Left ventricle myocardium inferior (tissue), 1 donor: ENCODE data around the gene KRT84. TPM values are rescaled to one million over a fixed set of nuclear protein-coding genes. Genes with fewer than 3 reads are reported as not detected.

Experiments used
- DNase-seq: peaks from one replicate; pipeline ENCODE4 v3.0.0-alpha.2; 2020
- H3K27ac ChIP-seq: fragments of 200-600 bp; replicated peaks from 2 replicates; pipeline ENCODE4 v1.8.0; 2021
- H3K27me3 ChIP-seq: fragments of 200-600 bp; 2 replicates; pipeline ENCODE4 v1.8.0; 2021; ENCODE audit warnings: low read depth
- H3K36me3 ChIP-seq: fragments of 200-600 bp; 2 replicates; pipeline ENCODE4 v1.8.0; 2021
- H3K4me1 ChIP-seq: fragments of 200-600 bp; 2 replicates; pipeline ENCODE4 v1.8.0; 2021
- H3K4me3 ChIP-seq: fragments of 200-600 bp; 2 replicates; pipeline ENCODE4 v1.8.0; 2021; ENCODE audit warnings: mild to moderate bottlenecking, moderate library complexity
- H3K9me3 ChIP-seq: fragments of 200-600 bp; replicated peaks from 2 replicates; pipeline ENCODE4 v1.8.0; 2021
- intact Hi-C: fragments of 100-400 bp; cut with micrococcal nuclease; formaldehyde crosslinking; loops from one replicate; pipeline ENCODE4 v1.11.0; 2022
- total RNA-seq: library from RNA; stranded (reverse); fragmentation: NEBNext Ultra II Directional; extraction: Animal tissue kit (Norgen Biotek cat#: 25700); gene quantifications from one replicate; pipeline ENCODE4 v1.2.1, GENCODE V29; 2021
- TF ChIP-seq, protein P1 (sequence below): fragments of 200-600 bp; IDR thresholded peaks from 2 replicates; pipeline ENCODE4 v1.8.0; 2021; ENCODE audit warnings: antibody characterized with exemption, mild to moderate bottlenecking, borderline replicate concordance
- donor health status: DM: no; HTN: yes; CAD: no; lungs with severe emphysema.

KRT84 gene
- total RNA-seq, 1 donor from 2014 or later = not detected

DNA sequence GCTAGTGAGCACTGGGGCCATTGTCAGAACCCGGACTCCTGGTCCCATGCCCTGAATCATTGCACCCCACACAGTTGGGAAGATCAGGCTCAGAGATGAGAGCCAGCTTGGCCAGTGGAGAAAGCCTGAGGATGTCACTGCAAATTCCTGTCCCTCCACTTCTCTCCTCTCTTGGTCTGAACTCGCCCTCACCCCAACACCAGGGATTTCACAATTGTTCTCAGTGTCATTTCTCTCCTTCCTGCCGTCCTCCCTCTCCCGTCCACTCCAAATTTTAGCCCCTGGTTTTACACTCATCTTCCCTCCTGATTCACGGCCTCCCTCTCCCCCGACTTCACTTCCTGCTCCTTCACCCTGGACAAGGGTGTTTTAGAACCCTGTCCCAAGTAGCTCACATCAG lies 37.6 kb upstream of the KRT84 start:
- H3K9me3 ChIP-seq = no peaks in the 10 kb centered on the region
- H3K4me3 ChIP-seq = no peak overlapping the region
- no peaks in the 10 kb centered on the region for H3K36me3 ChIP-seq
- DNase-seq = no peak
- intact Hi-C loops = no loop called here
- no peaks in the 10 kb centered on the region for H3K4me1 ChIP-seq
- TF ChIP-seq, protein P1, sequence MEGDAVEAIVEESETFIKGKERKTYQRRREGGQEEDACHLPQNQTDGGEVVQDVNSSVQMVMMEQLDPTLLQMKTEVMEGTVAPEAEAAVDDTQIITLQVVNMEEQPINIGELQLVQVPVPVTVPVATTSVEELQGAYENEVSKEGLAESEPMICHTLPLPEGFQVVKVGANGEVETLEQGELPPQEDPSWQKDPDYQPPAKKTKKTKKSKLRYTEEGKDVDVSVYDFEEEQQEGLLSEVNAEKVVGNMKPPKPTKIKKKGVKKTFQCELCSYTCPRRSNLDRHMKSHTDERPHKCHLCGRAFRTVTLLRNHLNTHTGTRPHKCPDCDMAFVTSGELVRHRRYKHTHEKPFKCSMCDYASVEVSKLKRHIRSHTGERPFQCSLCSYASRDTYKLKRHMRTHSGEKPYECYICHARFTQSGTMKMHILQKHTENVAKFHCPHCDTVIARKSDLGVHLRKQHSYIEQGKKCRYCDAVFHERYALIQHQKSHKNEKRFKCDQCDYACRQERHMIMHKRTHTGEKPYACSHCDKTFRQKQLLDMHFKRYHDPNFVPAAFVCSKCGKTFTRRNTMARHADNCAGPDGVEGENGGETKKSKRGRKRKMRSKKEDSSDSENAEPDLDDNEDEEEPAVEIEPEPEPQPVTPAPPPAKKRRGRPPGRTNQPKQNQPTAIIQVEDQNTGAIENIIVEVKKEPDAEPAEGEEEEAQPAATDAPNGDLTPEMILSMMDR = no peak
- H3K27me3 ChIP-seq = peaks cover 43% of the 10 kb centered on the region
- H3K27ac ChIP-seq = no peak overlapping the region

DNA sequence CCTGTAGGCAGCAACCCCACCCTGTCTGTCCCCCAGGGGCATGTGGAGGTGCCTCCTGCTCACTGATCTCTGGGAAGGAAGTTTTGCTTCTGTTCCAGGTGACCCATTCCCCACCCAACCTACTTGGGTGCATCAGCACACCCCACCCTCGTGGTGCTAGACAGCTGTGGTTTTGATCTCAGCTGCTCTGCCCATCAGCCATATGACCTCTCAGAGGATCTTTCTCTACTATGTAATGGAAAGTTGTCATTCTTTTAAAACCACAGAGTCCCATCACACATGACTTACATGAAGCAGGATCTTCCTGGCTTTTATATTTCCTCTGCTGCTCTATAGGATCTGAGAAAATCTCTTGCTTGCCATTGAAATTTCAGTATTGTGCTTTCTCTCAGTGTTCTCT lies 34.2 kb upstream of the KRT84 start:
- Histone ChIP-seq H3K36me3 (no peaks in the 10 kb centered on the region), H3K4me1 (peaks cover 14% of the 10 kb centered on the region), H3K27ac (no peak overlapping the region), H3K4me3 (no peak overlapping the region), H3K9me3 (no peaks in the 10 kb centered on the region), H3K27me3 (peaks cover 40% of the 10 kb centered on the region)
- DNase-seq = no peak
- intact Hi-C loops = no loop called here
- TF ChIP-seq, protein P1 = no peak

DNA sequence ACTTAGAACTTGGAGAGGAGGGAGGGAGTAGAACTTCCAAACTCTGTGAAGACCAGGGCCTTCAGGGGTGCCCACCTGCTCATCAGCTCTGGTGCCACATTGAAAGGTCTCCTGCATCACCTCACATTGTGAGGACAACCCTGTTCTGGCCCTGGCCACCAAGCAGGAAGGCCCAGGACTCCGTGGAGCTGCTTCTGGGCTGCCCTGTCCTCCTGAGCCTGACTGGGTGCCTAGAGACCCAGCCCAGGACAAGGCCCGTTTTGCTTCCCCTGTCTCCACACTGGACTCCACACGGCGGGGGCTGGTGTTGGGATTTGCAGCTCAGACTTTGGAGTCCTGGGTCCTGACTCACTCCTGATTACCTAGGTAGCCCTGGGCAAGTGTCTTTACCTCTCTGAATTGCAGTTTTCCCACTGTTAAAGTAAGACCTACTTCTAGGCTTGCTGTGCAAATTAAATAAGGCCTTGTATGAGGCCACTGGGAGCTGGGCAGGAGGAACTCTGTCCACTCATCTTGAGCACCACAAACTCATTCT lies 33.2 kb upstream of the KRT84 start:
- intact Hi-C loops = no loop called here
- peaks cover 30% of the 10 kb centered on the region for H3K27me3 ChIP-seq
- no peak for DNase-seq
- H3K4me1 ChIP-seq = peaks cover 14% of the 10 kb centered on the region
- H3K27ac ChIP-seq = no peak overlapping the region
- TF ChIP-seq, protein P1 = no peak
- no peaks in the 10 kb centered on the region for H3K9me3 ChIP-seq
- no peaks in the 10 kb centered on the region for H3K36me3 ChIP-seq
- no peak overlapping the region for H3K4me3 ChIP-seq

DNA sequence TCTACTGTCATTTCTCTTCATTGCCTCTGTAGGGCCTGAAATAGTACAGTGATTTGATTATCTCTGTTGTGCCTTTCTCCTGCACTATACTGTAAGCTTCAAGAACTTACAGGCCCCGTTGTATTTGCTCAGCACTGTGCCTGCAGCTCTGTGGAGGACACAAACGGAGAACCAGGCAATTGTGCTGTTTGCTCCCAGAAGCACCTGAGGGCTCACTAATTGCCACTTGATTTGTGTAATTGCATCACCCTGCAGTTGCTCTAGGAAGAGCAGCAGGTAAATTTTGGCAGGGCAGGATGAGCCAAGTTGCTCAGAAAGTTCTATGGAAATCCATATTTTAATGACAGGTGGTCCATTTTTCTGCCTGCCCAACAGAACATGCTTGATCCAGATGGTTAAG lies 32.3 kb upstream of the KRT84 start:
- Histone ChIP-seq H3K27me3 (peaks cover 32% of the 10 kb centered on the region), H3K4me1 (peaks cover 14% of the 10 kb centered on the region), H3K27ac (peak overlapping the region; percentile 70), H3K36me3 (no peaks in the 10 kb centered on the region), H3K4me3 (no peak overlapping the region), H3K9me3 (no peaks in the 10 kb centered on the region)
- no peak for DNase-seq
- intact Hi-C loops = no loop called here
- TF ChIP-seq, protein P1 = no peak

DNA sequence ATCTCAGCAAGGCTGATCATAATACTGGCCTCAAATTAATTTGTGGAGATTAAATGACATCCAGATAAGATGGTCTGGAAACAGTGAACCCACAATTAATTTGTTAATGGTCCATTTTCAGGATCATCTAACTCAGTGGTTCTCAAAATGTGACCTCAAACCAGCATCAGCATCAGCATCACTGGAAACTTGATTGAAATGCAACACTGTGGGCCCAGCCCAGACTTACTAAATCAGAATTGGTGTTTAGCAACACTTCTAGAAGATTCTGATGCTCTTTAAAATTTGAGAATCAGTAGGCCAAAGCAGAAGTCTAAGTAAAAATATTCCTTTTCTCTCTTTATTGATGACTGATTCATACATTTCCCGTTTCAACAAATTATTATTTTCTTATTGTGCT lies 31.3 kb upstream of the KRT84 start:
- H3K9me3 ChIP-seq = no peaks in the 10 kb centered on the region
- H3K36me3 ChIP-seq = no peaks in the 10 kb centered on the region
- H3K4me3 ChIP-seq = no peak overlapping the region
- peaks cover 34% of the 10 kb centered on the region for H3K27me3 ChIP-seq
- H3K27ac ChIP-seq = peak overlapping the region; percentile 70
- intact Hi-C loops = no loop called here
- peaks cover 14% of the 10 kb centered on the region for H3K4me1 ChIP-seq
- TF ChIP-seq, protein P1 = no peak
- DNase-seq = no peak
